ENCODE measurements around the gene BRINP1.
"Not testable (repeated sequence)": the region's sequence is repeated elsewhere in the genome, so short reads cannot be mapped to it uniquely, and the experiment has no call there.

Gene BRINP1

DNA sequence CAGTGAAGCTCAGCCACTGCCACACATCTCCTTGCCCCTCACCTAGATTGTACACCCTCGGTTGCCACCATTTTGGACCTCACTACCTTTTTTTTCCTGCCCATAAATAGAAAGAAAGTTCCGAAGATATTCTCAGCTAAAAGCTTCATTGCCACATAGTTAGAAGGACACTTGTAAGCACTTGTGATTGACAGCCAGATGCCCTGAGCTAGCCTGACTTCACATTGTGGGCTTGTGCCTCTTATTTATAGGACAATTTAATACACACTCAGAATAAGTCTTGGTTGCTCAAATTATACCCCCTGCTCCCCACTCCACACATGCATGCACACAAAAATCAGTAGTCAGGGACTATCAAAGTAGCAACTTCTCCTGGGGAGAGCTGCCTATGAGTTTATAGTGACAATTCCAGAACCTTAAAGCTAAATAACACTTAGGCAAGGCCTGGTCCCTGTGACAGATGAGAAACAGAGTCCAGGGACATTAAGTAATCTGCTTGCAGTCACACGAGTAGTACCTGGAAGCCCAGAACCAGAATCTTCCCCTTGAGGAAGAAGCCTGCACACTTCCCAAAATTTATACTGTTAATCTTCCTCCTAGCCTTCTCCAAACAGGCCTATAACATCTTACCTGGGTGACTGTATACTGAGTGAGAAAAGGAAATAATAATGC lies 184.8 kb downstream of the BRINP1 start:
- DNase-seq: no peak

DNA sequence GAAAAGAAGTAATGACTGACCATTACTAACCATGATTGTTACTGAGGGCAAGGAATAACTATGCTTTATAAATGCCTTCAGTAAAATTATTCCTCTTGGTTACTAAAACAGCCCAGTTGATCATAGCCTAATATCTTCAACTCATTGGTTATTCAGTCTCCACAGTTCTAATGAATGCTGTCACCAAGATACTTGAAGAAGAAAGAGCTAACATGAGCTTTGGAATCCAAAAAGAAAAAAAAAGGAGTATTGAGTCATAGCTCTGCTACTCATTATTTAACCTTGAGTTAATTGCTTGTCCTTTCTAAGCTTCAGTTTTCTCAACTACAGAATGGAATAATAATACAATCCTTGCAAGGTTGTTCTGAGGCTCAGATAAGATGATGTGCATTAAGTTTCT lies 187.7 kb downstream of the BRINP1 start:
- DNase-seq: no peak

DNA sequence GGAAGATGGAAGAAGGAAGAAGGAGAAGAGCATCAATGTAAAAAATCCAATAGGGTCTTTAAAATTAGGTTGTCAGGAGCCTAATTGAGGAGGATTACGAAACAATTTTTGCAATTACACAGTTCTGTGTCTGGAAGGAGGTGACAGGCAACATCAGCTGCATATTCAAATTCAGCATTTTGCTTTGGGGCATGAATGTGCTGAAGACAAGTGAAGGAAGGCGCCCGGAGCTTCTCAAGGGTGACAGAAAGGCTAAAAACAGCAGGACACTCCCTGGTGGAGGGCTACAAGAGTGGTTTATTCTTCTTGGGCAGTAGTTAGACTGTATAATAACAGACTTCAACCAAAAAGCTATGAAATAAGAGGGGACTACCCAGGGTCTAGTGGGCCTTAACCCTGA lies 188.3 kb downstream of the BRINP1 start:
- no peak for DNase-seq

DNA sequence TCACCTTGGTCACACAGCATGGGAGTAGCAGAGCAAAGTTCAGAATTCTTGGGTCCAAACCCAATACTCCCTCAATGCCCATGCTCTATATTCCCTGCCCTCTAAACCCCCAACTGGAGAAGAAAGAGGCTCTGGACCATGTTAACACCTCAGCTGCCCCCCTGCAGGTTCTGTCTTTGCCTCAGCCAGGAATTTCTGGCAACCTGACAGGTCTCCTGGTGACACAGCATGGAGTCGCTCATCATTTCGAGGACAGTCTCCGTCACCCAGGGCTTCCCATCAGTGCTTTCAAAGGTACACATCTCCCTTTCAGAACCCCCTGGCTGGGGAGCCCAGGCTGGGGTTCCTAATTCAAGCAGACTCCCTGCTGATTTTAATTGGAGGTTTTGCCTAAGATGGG lies 189.5 kb downstream of the BRINP1 start:
- no peak for DNase-seq

DNA sequence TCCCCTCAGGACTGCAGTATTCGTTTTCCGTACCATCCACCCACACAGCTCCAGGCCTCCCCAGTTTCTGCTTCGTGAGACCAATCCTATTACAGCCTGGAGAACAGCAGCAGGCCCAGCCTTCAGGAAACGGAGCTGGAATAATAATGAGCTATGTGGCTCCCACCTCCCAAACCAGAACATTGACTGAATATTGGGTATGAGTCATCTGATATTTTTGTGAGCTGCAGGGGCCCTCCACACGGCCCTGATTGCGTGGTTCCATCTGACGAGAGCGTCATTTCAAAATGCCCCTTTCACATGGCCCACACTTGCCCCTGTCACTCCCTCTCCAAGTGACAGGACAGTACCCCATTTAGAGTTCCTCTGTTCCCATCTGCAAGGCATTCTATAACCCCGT lies 192.0 kb downstream of the BRINP1 start:
- no peak for DNase-seq

DNA sequence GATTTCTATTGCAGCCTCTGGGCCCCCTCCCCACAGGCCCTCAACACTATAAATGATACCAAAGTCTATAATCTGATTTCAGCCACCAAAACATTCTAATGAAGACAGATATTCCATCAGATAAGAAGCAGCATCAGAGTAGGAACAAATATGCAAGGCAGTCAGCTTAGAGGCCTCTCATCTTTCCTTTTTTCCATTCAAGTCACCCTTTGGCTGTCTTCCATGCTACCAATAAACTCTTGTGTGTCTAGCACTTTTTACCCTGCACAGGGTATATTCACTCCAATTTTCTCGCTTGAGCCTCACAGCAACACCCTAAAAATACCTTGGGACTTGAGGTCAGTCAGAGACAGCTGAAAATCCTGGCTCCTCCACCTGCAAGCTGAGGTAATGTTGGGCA lies 193.7 kb downstream of the BRINP1 start:
- no peak for DNase-seq

DNA sequence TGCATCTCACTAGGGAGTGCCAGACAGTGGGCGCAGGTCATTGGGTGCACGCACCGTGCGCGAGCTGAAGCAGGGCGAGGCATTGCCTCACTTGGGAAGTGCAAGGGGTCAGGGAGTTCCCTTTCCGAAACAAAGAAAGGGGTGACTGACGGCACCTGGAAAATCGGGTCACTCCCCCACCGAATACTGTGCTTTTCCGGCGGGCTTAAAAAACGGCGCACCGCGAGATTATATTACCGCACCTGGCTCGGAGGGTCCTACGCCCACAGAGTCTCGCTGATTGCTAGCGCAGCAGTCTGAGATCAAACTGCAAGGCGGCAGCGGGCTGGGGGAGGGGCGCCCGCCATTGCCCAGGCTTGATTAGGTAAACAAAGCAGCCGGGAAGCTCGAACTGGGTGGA lies 200.0 kb downstream of the BRINP1 start:
- DNase-seq: not testable (repeated sequence)

DNA sequence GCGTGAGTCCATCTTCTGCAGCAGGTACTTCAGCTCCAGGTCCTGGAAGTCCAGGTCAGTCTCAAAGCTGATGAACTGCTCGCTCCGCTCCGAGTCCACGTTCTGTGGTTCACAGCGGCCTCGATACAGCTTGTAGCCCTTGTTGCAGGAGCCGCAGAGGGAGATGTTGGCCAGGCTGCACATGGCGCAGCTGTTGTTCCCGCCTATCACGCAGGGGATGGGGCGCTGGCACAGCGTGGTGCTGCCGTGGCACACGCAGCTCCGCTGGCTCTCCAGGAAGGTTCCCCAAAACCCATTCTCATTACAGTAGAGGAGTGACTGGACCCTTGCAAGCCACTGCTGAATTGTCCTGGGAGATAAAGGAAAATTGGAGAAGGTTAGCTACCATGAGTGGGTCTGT lies 201.4 kb downstream of the BRINP1 start:
- no peak for DNase-seq

DNA sequence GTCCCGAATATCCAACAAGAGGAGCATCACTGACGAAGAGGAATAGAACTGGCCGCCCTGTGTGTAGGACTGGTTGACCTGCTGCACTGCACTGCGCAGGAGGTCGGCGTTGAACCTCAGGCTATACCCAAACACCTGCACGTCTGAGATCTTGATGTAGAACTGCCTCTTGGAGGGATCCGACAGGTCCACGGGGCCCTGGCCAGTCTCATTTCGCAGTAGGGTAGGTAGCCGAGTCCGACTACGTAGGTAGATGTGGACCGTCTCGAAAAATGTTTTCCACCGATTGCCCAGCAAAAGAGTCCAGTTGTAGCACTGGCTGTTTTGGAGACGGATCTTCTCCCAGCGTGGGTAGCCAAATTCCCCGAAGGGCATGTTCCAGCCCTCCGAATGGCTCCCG lies 202.0 kb downstream of the BRINP1 start:
- DNase-seq: no peak

DNA sequence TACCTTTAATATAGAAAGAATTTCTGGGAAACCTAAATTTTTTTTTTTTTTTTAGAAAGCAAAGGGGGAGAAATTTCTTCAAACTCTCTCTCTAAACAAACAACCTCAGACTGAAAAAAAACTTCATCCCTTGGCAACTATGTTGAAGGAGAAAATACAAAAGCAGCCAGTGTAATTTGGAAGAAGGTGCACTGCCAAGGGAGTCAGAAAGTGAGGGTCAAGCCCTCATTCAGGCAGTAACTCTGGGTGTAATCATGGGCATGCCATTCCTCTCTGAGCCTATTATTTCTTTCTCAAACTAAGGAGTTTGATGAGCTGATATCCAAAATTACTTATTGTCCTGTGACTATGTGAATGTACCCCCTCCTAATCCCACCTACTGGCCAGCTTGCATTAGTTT lies 203.1 kb downstream of the BRINP1 start:
- no peak for DNase-seq

DNA sequence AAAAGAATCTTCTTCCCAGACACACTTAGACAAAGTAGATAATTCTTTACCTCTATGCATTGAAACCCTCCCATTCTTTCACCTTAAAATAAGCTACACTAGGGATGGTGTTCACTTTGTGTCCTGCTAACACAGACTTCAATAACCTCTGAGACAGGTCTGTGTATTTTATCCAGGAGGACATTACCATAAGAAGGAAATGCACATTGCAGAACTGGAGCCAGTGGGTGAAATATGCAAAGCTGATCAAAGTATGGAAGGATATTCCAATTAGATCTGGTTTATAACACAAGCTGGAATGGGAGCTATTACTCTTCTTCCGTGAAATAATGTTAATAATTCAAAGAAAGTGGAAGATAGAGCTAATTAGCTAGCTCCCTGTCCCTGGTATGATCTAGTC lies 204.1 kb downstream of the BRINP1 start:
- DNase-seq: no peak

DNA sequence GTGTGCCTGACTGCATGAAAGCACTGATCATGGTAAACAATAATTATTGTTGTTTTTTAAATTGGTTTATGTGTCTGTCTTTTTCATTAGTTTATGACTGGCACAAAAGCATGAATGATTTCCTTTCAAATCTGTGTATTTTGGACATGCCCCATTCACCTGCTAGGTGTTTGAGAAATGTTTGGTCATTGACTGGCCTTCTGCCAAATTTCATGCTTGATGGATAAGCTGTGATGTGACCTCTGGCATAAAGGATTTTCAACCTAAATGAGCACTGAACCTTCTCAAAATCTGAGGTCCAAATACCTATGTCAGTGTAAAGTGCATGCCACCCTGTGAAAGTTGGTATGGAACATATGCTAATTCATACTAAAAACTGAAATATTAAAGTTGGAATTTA lies 204.5 kb downstream of the BRINP1 start:
- DNase-seq: no peak

DNA sequence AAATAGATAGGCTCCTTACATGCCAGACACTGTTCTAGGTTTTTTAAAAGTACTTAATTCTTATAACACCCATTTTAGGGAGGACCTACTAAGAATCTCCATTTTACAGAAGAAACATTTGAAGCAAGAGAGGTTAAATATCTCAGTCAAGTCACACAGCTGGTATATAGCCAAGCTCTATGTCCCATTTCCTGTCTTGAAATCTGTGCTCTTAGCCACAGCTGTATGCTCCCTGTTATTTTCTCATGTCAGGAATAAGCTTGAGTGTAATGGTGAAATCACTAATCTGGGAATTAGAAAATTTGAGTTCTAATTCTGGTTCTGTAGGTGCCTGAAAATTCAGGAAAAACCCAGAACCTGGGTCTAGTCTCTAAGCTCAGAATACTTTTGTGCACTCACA lies 208.7 kb downstream of the BRINP1 start:
- no peak for DNase-seq

DNA sequence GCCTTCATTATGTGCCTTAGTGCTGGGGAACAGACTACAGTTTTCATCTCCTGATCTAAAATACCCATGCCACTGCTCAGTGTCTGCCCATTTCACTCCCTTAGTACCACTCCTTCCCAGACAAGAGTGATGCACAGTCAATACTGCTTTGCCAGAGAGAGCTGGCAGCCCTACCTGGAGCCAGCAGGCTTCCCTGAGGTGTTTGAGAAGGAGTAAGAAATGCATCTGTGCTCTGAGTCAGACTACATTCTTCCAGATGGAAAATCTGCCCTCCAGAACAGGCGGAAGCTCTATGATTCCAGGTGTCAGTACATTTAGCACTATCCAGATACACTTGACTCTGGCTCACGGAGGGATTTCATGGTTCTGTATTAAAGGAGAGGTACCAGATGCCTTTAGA lies 209.8 kb downstream of the BRINP1 start:
- DNase-seq: no peak

DNA sequence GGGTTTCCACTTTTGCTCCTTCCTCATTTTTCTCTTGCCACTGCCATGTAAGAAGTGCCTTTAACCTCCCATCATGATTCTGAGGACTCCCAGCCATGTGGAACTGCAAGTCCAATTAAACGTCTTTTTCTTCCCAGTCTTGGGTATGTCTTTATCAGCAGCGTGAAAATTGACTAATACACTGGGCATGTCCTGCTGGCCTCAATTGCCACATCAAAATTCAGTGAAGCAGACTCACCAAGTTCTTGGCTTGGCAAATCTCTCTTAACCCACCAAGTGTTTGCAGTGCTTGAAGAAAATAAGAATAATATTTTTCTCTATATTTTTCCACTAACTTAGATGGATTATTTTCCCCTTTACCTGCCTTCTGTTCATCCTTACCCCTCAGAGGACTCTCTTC lies 212.0 kb downstream of the BRINP1 start:
- no peak for DNase-seq

DNA sequence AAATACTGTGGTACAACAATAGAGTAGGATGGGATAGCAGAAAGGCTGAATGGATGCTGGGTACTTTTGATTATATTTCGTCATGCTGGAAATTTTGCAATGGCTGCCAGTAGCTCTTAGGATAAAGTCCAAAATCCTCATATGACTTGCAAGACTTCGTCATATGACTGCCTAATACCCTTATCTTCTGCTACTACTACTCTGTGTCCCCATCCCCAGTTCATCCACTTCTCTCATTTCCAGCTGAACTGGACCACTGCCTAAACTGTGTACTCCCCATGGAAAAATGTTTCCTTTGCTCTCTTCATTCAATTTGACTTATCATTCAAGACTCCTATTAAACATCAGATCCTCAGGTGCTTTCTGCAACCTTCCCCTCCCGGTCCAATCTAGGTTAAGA lies 212.9 kb downstream of the BRINP1 start:
- no peak for DNase-seq

DNA sequence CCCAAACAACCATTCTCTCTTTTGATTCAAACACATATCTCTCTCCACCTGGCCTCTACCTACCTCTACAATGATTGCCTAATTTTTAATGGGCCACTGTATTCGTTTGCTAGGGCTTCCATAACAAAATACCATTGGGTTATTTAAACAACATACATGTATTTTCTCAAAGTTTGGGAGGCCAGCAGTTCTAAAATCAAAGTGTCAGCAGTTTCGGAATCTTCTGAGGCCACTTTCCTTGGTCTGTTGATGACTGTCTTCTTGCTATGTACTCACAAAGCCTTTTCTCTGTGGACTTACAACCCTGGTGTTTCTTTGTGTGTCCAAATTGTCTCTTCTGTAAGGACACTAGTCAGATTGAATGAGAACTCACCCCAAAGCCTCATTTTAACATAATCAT lies 214.7 kb downstream of the BRINP1 start:
- DNase-seq: no peak

DNA sequence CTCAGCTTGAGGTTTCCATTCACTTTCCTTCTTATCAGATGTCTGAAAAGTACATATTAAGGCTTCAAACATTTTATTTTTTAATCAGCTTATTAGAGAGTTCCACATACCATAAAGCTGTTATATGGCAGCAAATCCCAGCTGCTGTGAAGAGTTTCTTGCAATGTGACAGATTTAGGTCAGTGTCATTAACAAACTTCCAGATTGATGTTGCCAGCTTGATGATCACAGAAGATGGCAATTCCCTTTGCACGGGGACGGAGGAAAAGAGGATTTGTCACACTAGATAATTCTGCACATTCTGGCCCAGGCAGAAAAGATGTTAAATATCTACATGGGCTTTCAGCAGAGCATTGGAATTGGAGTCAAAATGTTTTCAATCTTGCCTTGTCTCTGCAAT lies 215.8 kb downstream of the BRINP1 start:
- DNase-seq: no peak

DNA sequence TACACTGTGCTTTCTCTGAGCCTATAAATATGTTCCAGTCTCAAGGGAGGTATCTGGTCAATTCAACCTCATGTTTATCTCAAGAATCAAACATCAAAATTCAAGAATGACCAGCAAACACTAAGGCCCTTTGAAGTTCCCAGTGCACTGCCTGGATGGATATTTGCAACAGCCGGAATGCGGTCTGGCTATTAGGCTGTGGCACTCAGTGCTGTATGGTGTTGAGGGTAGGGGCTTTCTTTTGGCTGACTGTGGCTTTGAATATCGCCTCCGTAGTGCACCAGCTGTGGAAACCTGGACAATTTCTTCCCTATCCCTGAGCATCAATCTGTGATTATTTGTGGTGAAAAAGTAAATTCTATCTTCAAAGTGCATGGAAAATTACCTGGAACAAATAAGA lies 220.4 kb downstream of the BRINP1 start:
- DNase-seq: no peak

DNA sequence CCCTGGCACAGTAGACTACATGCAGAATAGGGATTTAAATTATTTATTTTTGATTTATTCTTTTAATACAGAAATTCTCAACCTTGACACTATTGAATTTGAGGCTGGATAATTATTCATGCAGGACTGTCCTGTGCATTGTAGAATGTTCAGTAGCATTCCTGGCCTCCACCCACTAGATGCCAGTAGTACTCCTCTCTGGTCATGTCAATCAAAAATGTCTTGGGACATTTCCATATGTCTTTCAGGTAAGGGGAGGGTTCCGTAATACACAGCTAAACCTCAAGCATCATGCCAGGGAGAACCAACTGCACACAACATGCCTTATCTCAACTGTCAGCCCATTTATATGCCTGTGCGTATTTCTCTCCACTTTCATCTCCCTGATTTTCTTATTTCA lies 231.8 kb downstream of the BRINP1 start:
- no peak for DNase-seq

DNA sequence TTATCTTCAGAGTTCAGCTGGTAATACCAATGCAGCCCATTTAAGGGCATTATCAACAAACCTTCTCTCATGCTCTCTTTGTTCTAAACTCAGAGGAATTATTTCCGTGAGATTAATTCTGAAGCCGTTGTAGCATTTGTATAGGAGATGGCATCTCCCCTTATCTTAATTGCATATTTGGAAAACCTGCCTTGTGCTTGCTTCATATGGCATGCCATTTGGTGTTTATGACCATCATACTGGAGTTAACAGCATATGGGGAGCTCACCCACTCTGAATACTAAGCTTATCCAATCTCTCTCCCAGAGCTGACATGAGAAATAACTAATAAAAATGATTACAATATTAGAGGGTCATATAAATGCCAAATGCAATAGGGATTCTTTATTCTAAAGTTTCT lies 243.2 kb downstream of the BRINP1 start:
- DNase-seq: no peak

DNA sequence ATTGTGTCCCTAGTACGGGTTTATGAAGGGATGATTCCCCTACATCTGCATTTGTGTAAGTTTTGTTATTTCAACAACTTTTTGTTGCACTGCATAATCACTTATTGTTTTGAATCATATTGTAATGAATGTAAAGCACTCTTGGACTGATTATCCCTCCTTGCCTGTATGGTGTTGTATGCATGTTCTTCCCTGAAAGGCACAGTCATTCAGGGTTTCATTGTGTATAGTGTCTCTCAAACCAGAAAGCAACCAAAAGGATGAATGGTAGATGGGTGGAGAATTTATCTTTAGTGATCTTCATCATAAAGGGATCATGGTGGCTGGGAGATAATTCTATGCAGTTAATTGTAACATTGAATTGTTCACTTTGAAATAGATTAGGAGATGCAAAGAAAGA lies 247.3 kb downstream of the BRINP1 start:
- DNase-seq: no peak

DNA sequence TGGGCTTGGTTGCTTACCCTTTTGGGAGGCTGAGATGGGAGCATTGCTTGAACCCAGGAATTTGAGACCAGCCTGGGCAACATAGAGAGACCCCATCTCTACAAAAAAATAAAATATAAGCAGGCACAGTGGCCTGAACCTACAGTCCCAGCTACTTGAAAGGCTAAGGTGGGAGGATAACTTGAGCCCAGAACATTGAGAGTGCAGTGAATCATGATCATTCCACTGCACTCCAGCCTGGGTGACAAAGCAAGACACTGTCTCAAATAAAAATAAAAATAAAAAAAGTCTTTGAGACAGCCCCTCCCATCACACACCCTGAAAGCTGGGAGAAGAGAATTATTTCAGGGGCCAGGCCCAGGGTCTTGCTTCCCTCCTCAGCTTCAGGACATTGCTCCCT lies 251.8 kb downstream of the BRINP1 start:
- no peak for DNase-seq

Measured in activated CD4-positive, CD25-positive, alpha-beta regulatory T cell (primary cell).